Gastrocnemius medialis (tissue), 4 donors: ENCODE measurements around the gene LILRA2. TPM values are rescaled to one million over a fixed set of nuclear protein-coding genes. Genes with fewer than 3 reads are reported as not detected.

Experiments
- ATAC-seq, 2 donors: fragments of 150-250 bp; one replicate each; pipeline ENCODE4 v1.9.1; 2016
- DNase-seq, 2 donors: peaks; one replicate each; pipeline ENCODE4 v3.0.0-alpha.2; 2019
- H3K27ac ChIP-seq, 4 donors: fragments of 200-600 bp; sonication (generic); 1 replicate in 1 of 4; 2 replicates in 3 of 4; pipeline ENCODE4 v1.5.1; 2016 to 2018; ENCODE audit warnings: mild to moderate bottlenecking in 2 of 4, moderate library complexity in 1 of 4
- H3K27me3 ChIP-seq, 3 donors: fragments of 200-600 bp; sonication (generic) in 2 of 3; 1 replicate in 1 of 3; 2 replicates in 2 of 3; pipeline versions ENCODE4 v1.5.1 to v1.6.0; 2016 to 2019; ENCODE audit warnings: mild to moderate bottlenecking in 1 of 3, moderate library complexity in 1 of 3
- H3K36me3 ChIP-seq, 2 donors: fragments of 200-600 bp; sonication (generic) in 1 of 2; one replicate each; pipeline ENCODE4 v1.5.1; 2017 to 2018
- H3K4me1 ChIP-seq, 2 donors: fragments of 200-600 bp; sonication (generic) in 1 of 2; one replicate each; pipeline ENCODE4 v1.5.1; 2016 to 2017; ENCODE audit warnings: mild to moderate bottlenecking in 2 of 2
- H3K4me3 ChIP-seq, 4 donors: fragments of 200-600 bp; sonication (generic) in 3 of 4; 1 replicate in 1 of 4; 2 replicates in 3 of 4; pipeline ENCODE4 v1.5.1; 2016 to 2019; ENCODE audit warnings: mild to moderate bottlenecking in 2 of 4
- H3K9me3 ChIP-seq, 3 donors: fragments of 200-600 bp; sonication (generic) in 2 of 3; 1 replicate in 1 of 3; 2 replicates in 2 of 3; pipeline ENCODE4 v1.5.1; 2016 to 2019
- CTCF ChIP-seq, 5 experiments: fragments of 450-650 bp in 3 of 5; fragments of 200-600 bp in 2 of 5; sonication (generic) in 2 of 5; IDR thresholded peaks in 4 of 5; conservative IDR thresholded peaks in 1 of 5; 1 replicate in 4 of 5; 2 replicates in 1 of 5; pipeline ENCODE4 v1.5.1; 2016 to 2019; ENCODE audit warnings: antibody characterized with exemption in 5 of 5, mild to moderate bottlenecking in 3 of 5, moderate library complexity in 3 of 5
- POLR2A ChIP-seq, 2 donors: fragments of 450-650 bp; IDR thresholded peaks; one replicate each; pipeline ENCODE4 v1.6.1; 2017; ENCODE audit warnings: antibody characterized with exemption in 2 of 2, mild to moderate bottlenecking in 2 of 2, moderate library complexity in 2 of 2
- in situ Hi-C, 4 donors: fragments of 200-750 bp; cut with MboI; loops; one replicate each; pipeline versions ENCODE4 v1.15.0 to v1.8.0; 2017; ENCODE audit warnings: low sequenced_read_pairs in 4 of 4
- intact Hi-C: fragments of 100-400 bp; cut with DNase I; formaldehyde crosslinking; loops from one replicate; pipeline ENCODE4 v1.15.1; 2023; ENCODE audit warnings: low total_unique reads
- total RNA-seq, 4 donors: library from RNA; depleted of rRNA; stranded (reverse); fragments of >200 nt; gene quantifications; one replicate each; pipeline versions ENCODE4 v1.1.0 to v1.2.3, GENCODE V29; 2016

The LILRA2 gene
- total RNA-seq: 1 to 10 TPM in 1 of 4 donors, under 1 TPM in 2, not detected in 1; 0.44 to 1.0 (median 0.91) TPM

GRCh38 chr19:54573330-54573872 lies at the start of gene LILRA2:
LILRA2 (plus strand) TSS chr19:54573790; CDS start chr19:54573879, 89 bp downstream.
- TF ChIP-seq POLR2A (IDR thresholded peaks at IDR 0.05) (no peak), CTCF (IDR thresholded peaks at IDR 0.05 in 4 of 5, conservative IDR thresholded peaks at IDR 0.05 in 1 of 5) (no peak)
- DNase-seq (no peak), ATAC-seq (no peak)
- H3K4me1 ChIP-seq: no peaks in the 10 kb centered on the region
- H3K9me3 ChIP-seq: no peaks in the 10 kb centered on the region
- H3K36me3 ChIP-seq: no peaks in the 10 kb centered on the region
- H3K27ac ChIP-seq: no peak within 1 kb of the TSS
- no peak within 1 kb of the TSS for H3K4me3 ChIP-seq
- intact Hi-C loops (no loop called here), in situ Hi-C loops (no loop called here)
- H3K27me3 ChIP-seq: no peaks in the 10 kb centered on the region

- ATAC-seq (no peak), DNase-seq (no peak)
- no peaks in the 10 kb centered on the region for H3K27me3 ChIP-seq
- H3K4me3 ChIP-seq: no peak overlapping the region
- in situ Hi-C loops: no loop called here
- H3K36me3 ChIP-seq: no peaks in the 10 kb centered on the region
- no peak overlapping the region for H3K27ac ChIP-seq
- H3K4me1 ChIP-seq: no peaks in the 10 kb centered on the region
- intact Hi-C loops: no loop called here
- TF ChIP-seq POLR2A (IDR thresholded peaks at IDR 0.05) (no peak), CTCF (IDR thresholded peaks at IDR 0.05 in 4 of 5, conservative IDR thresholded peaks at IDR 0.05 in 1 of 5) (no peak)
- no peaks in the 10 kb centered on the region for H3K9me3 ChIP-seq
These were observed 48.0 kb upstream of the LILRA2 start for GRCh38 chr19:54525636-54526035.

GRCh38 chr19:54526972-54527371 lies 46.6 kb upstream of the LILRA2 start:
- TF ChIP-seq CTCF (IDR thresholded peaks at IDR 0.05 in 4 of 5, conservative IDR thresholded peaks at IDR 0.05 in 1 of 5): no peak
- no peak for TF ChIP-seq POLR2A (IDR thresholded peaks at IDR 0.05)
- H3K9me3 ChIP-seq: no peaks in the 10 kb centered on the region
- H3K4me1 ChIP-seq: no peaks in the 10 kb centered on the region
- no peak overlapping the region for H3K27ac ChIP-seq
- DNase-seq (no peak), ATAC-seq (no peak)
- intact Hi-C loops: no loop called here
- H3K36me3 ChIP-seq: no peaks in the 10 kb centered on the region
- H3K4me3 ChIP-seq: no peak overlapping the region
- in situ Hi-C loops: no loop called here
- H3K27me3 ChIP-seq: no peaks in the 10 kb centered on the region

- intact Hi-C loops: no loop called here
- Histone ChIP-seq H3K4me1 (no peaks in the 10 kb centered on the region), H3K27me3 (no peaks in the 10 kb centered on the region), H3K27ac (no peak overlapping the region), H3K9me3 (no peaks in the 10 kb centered on the region), H3K36me3 (no peaks in the 10 kb centered on the region), H3K4me3 (no peak overlapping the region)
- no peak for TF ChIP-seq POLR2A (IDR thresholded peaks at IDR 0.05)
- no peak for TF ChIP-seq CTCF (IDR thresholded peaks at IDR 0.05 in 4 of 5, conservative IDR thresholded peaks at IDR 0.05 in 1 of 5)
- no peak for ATAC-seq
- DNase-seq: no peak
- in situ Hi-C loops: no loop called here
These were observed 42.7 kb upstream of the LILRA2 start for GRCh38 chr19:54530866-54531265.

GRCh38 chr19:54532528-54532927 lies 41.1 kb upstream of the LILRA2 start:
- no peaks in the 10 kb centered on the region for H3K27me3 ChIP-seq

More at GRCh38 chr19:54532528-54532927, 41.1 kb upstream of the LILRA2 start:
- in situ Hi-C loops (no loop called here), intact Hi-C loops (no loop called here)
- no peaks in the 10 kb centered on the region for H3K9me3 ChIP-seq
- no peak for ATAC-seq
- TF ChIP-seq CTCF (IDR thresholded peaks at IDR 0.05 in 4 of 5, conservative IDR thresholded peaks at IDR 0.05 in 1 of 5) (no peak), POLR2A (IDR thresholded peaks at IDR 0.05) (no peak)
- DNase-seq: no peak
- no peaks in the 10 kb centered on the region for H3K4me1 ChIP-seq
- H3K36me3 ChIP-seq: no peaks in the 10 kb centered on the region
- no peak overlapping the region for H3K27ac ChIP-seq
- H3K4me3 ChIP-seq: no peak overlapping the region
